ENCODE results near the gene TMEM120B.

The TMEM120B gene

GRCh38 chr12:121711361-121712189, 977 bp upstream of the TMEM120B start:
- DNase-seq: no peak
- Histone ChIP-seq H3K4me2 (ENCODE audit: low read depth, low read length) (peak overlapping the region; percentile 90), H3K4me1 (ENCODE audit: low read length) (peaks cover 3% of the 10 kb centered on the region; the same call in 1 of the 2 replicates), H3K27ac (ENCODE audit: low read length) (peak overlapping the region; percentile 10; the same call in 1 of the 2 replicates), H3K79me2 (ENCODE audit: low read length) (peaks cover 8% of the 10 kb centered on the region), H2AFZ (ENCODE audit: low read length) (peak overlapping the region; percentile 72), H3K9me3 (replicated peaks; ENCODE audit: insufficient read depth, low read length) (no peaks in the 10 kb centered on the region), H3K4me3 (ENCODE audit: low read length) (peak overlapping the region; percentile 82), H3K36me3 (replicated peaks; ENCODE audit: insufficient read depth, low read length) (no peaks in the 10 kb centered on the region), H3K9me2 (replicated peaks; ENCODE audit: insufficient read depth, low read length) (no peaks in the 10 kb centered on the region), H4K20me1 (ENCODE audit: insufficient read depth, low read length) (no peaks in the 10 kb centered on the region), H3K27me3 (replicated peaks; ENCODE audit: insufficient read depth, low read length) (no peaks in the 10 kb centered on the region), H3K9ac (ENCODE audit: low read length) (peak overlapping the region; percentile 68; the same call in 1 of the 2 replicates), H3F3A (ENCODE audit: insufficient read depth, low read length) (no peaks in the 10 kb centered on the region)
- TF ChIP-seq EZH2 (optimal IDR thresholded peaks at IDR 0.05; ENCODE audit: low read depth, low read length): no peak
- TF ChIP-seq EZH2phosphoT487 (IDR thresholded peaks at IDR 0.05; ENCODE audit: low read length): no peak
- no peak for TF ChIP-seq CTCF (IDR thresholded peaks at IDR 0.05; ENCODE audit: low read length)

GRCh38 chr12:121712190-121712460, 427 bp upstream of the TMEM120B start:
- Histone ChIP-seq H3K27me3 (replicated peaks; ENCODE audit: insufficient read depth, low read length) (no peaks in the 10 kb centered on the region), H3K9ac (ENCODE audit: low read length) (peak overlapping the region; percentile 68), H4K20me1 (ENCODE audit: insufficient read depth, low read length) (no peaks in the 10 kb centered on the region), H3F3A (ENCODE audit: insufficient read depth, low read length) (no peaks in the 10 kb centered on the region), H3K4me3 (ENCODE audit: low read length) (peak overlapping the region; percentile 82), H2AFZ (ENCODE audit: low read length) (peak overlapping the region; percentile 72), H3K79me2 (ENCODE audit: low read length) (peaks cover 8% of the 10 kb centered on the region), H3K27ac (ENCODE audit: low read length) (peak overlapping the region; percentile 10; the same call in 1 of the 2 replicates), H3K4me2 (ENCODE audit: low read depth, low read length) (peak overlapping the region; percentile 90), H3K9me2 (replicated peaks; ENCODE audit: insufficient read depth, low read length) (no peaks in the 10 kb centered on the region), H3K36me3 (replicated peaks; ENCODE audit: insufficient read depth, low read length) (no peaks in the 10 kb centered on the region), H3K9me3 (replicated peaks; ENCODE audit: insufficient read depth, low read length) (no peaks in the 10 kb centered on the region), H3K4me1 (ENCODE audit: low read length) (peaks cover 3% of the 10 kb centered on the region; the same call in 1 of the 2 replicates)
- DNase-seq: no peak
- TF ChIP-seq CTCF (IDR thresholded peaks at IDR 0.05; ENCODE audit: low read length) (no peak), EZH2phosphoT487 (IDR thresholded peaks at IDR 0.05; ENCODE audit: low read length) (no peak), EZH2 (optimal IDR thresholded peaks at IDR 0.05; ENCODE audit: low read depth, low read length) (no peak)

- H3K9me3 ChIP-seq (replicated peaks; ENCODE audit: insufficient read depth, low read length): no peaks in the 10 kb centered on the region
- peaks cover 4% of the 10 kb centered on the region for H3K4me1 ChIP-seq (ENCODE audit: low read length)
- DNase-seq: no peak
- H3K27ac ChIP-seq (ENCODE audit: low read length): no peak overlapping the region
- H3K4me3 ChIP-seq (ENCODE audit: low read length): peak overlapping the region; percentile 74
- H3F3A ChIP-seq (ENCODE audit: insufficient read depth, low read length): 0 out of 2 replicates have a peak, but pooled peaks cover 2% of the 10 kb centered on the region
- H3K9ac ChIP-seq (ENCODE audit: low read length): peak overlapping the region; percentile 72
- H3K27me3 ChIP-seq (replicated peaks; ENCODE audit: insufficient read depth, low read length): no peaks in the 10 kb centered on the region
- H3K9me2 ChIP-seq (replicated peaks; ENCODE audit: insufficient read depth, low read length): no peaks in the 10 kb centered on the region
- H2AFZ ChIP-seq (ENCODE audit: low read length): no peak overlapping the region
- no peaks in the 10 kb centered on the region for H3K36me3 ChIP-seq (replicated peaks; ENCODE audit: insufficient read depth, low read length)
- TF ChIP-seq EZH2phosphoT487 (IDR thresholded peaks at IDR 0.05; ENCODE audit: low read length) (no peak), CTCF (IDR thresholded peaks at IDR 0.05; ENCODE audit: low read length) (no peak), EZH2 (optimal IDR thresholded peaks at IDR 0.05; ENCODE audit: low read depth, low read length) (no peak)
- peak overlapping the region; percentile 68 for H3K4me2 ChIP-seq (ENCODE audit: low read depth, low read length)
- no peaks in the 10 kb centered on the region for H4K20me1 ChIP-seq (ENCODE audit: insufficient read depth, low read length)
- H3K79me2 ChIP-seq (ENCODE audit: low read length): peaks cover 8% of the 10 kb centered on the region
Observed at GRCh38 chr12:121713257-121713777, 765 bp downstream of the TMEM120B start.
